Activated T-cell treated with anti-CD3 and anti-CD28 coated beads, Interleukin-2, amount 50 U/mL, for 48 hours (primary cell): Measurements from ENCODE around the gene LRRC58.

Experiments
- DNase-seq, 2 experiments: peaks; one replicate each; pipeline ENCODE4 v3.0.0-alpha.2; 2020

The LRRC58 gene

DNA sequence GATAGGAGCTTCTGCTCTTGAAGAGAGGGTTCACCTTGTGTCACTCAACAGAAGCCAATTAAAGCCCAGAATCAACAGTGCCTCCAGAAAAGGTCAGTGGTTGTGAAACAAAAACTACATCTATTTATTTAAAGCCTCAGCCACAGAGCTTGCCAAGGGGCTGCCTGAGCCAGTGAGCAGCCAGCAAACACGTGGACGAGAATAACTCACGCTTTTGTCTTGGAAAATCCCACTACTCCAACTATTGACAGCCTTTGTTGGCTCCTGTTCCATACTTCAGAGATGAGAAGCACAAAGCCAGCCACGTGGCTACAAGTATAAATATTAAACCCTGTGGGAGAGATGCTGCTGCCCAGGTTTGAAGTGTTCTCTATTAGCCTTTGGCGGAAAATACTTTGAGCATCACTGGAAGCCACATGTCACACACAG, 74.4 kb downstream of the LRRC58 start:
- no peak for DNase-seq
